HCT116 (cell line): ENCODE measurements around the gene RPTOR.

ENCODE experiments used
- CEBPB ChIP-seq: IDR thresholded peaks from 2 replicates; pipeline ENCODE4 v1.6.1; 2012; ENCODE audit warnings: low read depth
- EGR1 ChIP-seq: IDR thresholded peaks from 2 replicates; pipeline ENCODE4 v1.6.1; 2012; ENCODE audit warnings: low read depth
- EZH2 ChIP-seq: fragments of 200-600 bp; sonication (generic); IDR thresholded peaks from 2 replicates; pipeline ENCODE4 v1.6.1; 2017; ENCODE audit warnings: antibody characterized with exemption, mixed run types
- EZH2phosphoT487 ChIP-seq: fragments of 200-600 bp; IDR thresholded peaks from 2 replicates; pipeline ENCODE4 v1.6.1; 2018; ENCODE audit warnings: antibody characterized with exemption, borderline replicate concordance
- POLR2A ChIP-seq: IDR thresholded peaks from 2 replicates; pipeline ENCODE4 v1.7.0; 2011; ENCODE audit warnings: borderline replicate concordance; ENCODE audit not compliant: insufficient read depth, insufficient read length; ENCODE audit errors: extremely low read depth
- POLR2AphosphoS5 ChIP-seq: IDR thresholded peaks from 2 replicates; pipeline ENCODE4 v1.6.1; 2011; ENCODE audit warnings: mild to moderate bottlenecking, low read depth, low read length, moderate library complexity
- REST ChIP-seq: IDR thresholded peaks from 2 replicates; pipeline ENCODE4 v1.6.1; 2012; ENCODE audit warnings: low read depth
- SP1 ChIP-seq: IDR thresholded peaks from 2 replicates; pipeline ENCODE4 v1.6.1; 2012; ENCODE audit warnings: low read depth
- ZFX ChIP-seq: fragments of 450-650 bp; IDR thresholded peaks from 2 replicates; pipeline ENCODE4 v1.6.1; 2017
- TF ChIP-seq, protein P1 (sequence below), 3 experiments: fragments of 200-600 bp in 1 of 3; sonication (generic) in 1 of 3; IDR thresholded peaks in 2 of 3; conservative IDR thresholded peaks in 1 of 3; 2 replicates each; pipeline ENCODE4 v1.5.1; 2012 to 2017; ENCODE audit warnings: low read depth in 2 of 3, low read length in 2 of 3, antibody characterized with exemption in 1 of 3, borderline replicate concordance in 1 of 3, control low read depth in 1 of 3, mild to moderate bottlenecking in 1 of 3, mixed read lengths in 1 of 3, mixed run types in 1 of 3, moderate library complexity in 1 of 3; ENCODE audit not compliant: insufficient read depth in 1 of 3
- TF ChIP-seq, protein P2 (sequence below): IDR thresholded peaks from 2 replicates; pipeline ENCODE4 v1.6.1; 2012

DNA sequence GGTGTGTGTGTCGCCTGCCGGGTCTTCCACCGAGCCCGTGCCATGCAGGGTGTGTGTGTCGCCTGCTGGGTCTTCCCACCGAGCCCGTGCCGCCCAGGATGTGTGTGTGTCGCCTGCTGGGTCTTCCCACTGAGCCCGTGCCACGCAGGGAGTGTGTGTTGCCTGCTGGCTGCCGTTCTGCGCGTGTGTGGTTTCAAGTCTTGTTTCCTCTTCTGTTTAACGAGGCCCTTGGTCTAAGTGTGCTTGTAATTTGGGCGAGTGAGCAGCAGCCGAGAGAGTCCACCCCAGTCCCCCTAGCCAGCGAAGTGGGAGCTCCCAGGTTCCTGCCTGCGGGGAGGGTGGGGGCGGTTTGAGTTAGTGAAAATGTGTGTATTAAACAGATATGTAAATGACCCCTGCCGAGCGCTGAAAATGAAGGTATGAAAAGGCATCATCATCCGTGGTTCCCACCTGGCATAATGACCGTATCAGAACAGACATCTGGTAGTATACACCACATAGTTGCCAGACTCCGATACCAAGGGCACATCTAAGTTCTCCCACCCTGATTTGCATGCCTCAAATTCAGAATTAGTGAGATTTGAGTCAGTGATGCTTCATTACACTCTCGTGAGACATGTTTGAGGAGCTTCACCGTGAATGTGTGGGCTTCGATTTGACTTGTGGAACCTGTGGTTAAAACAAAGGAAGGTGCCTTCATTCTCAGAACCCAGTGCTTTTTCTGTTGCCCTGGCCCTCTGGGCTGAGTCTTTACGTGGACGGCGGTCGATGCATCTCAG lies 332.5 kb downstream of the RPTOR start:
- TF ChIP-seq, protein P1, sequence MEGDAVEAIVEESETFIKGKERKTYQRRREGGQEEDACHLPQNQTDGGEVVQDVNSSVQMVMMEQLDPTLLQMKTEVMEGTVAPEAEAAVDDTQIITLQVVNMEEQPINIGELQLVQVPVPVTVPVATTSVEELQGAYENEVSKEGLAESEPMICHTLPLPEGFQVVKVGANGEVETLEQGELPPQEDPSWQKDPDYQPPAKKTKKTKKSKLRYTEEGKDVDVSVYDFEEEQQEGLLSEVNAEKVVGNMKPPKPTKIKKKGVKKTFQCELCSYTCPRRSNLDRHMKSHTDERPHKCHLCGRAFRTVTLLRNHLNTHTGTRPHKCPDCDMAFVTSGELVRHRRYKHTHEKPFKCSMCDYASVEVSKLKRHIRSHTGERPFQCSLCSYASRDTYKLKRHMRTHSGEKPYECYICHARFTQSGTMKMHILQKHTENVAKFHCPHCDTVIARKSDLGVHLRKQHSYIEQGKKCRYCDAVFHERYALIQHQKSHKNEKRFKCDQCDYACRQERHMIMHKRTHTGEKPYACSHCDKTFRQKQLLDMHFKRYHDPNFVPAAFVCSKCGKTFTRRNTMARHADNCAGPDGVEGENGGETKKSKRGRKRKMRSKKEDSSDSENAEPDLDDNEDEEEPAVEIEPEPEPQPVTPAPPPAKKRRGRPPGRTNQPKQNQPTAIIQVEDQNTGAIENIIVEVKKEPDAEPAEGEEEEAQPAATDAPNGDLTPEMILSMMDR (IDR thresholded peaks at IDR 0.05 in 2 of 3, conservative IDR thresholded peaks at IDR 0.05 in 1 of 3; ENCODE audit: borderline replicate concordance in 1 of 3, insufficient read depth in 1 of 3, low read depth in 2 of 3, low read length in 2 of 3), result no peak
- TF ChIP-seq CEBPB (no peak), POLR2A (no peak), POLR2AphosphoS5 (no peak), EZH2 (no peak), SP1 (no peak), ZFX (no peak), EZH2phosphoT487 (no peak), EGR1 (no peak), REST (no peak)
- TF ChIP-seq, protein P2, sequence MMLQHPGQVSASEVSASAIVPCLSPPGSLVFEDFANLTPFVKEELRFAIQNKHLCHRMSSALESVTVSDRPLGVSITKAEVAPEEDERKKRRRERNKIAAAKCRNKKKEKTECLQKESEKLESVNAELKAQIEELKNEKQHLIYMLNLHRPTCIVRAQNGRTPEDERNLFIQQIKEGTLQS, result no peak
